ENCODE data around the gene CHI3L2. TPM values are rescaled to one million over a fixed set of nuclear protein-coding genes. Genes with fewer than 3 reads are reported as not detected.
A peak's percentile ranks its signal among the peaks of the same experiment; 100 is the strongest.

CHI3L2 gene
- total RNA-seq, 3 donors from 2014 or later = 0.76 to 3.3 (median 1.1) TPM

GRCh38 chr1:111223126-111223685, 4.3 kb upstream of the CHI3L2 start:
- no peaks in the 10 kb centered on the region for H3K4me1 ChIP-seq (ENCODE audit: low read depth)
- no peaks in the 10 kb centered on the region for H3K9me3 ChIP-seq
- DNase-seq = no peak
- no peak for TF ChIP-seq CTCF (IDR thresholded peaks at IDR 0.05)
- H3K36me3 ChIP-seq (ENCODE audit: low read depth) = no peaks in the 10 kb centered on the region
- intact Hi-C loops (cut with DNase I, micrococcal nuclease) = loop anchor here (5.0 to 10.0 kb wide), 2 partner anchors 179 to 182 kb away; no protein-coding TSS in a partner anchor
- no peak for ATAC-seq
- no peak overlapping the region for H3K4me3 ChIP-seq

- DNase-seq (no peak), ATAC-seq (no peak)
- Histone ChIP-seq H3K9me3 (no peaks in the 10 kb centered on the region), H3K4me3 (no peak overlapping the region), H3K36me3 (ENCODE audit: low read depth) (no peaks in the 10 kb centered on the region), H3K4me1 (ENCODE audit: low read depth) (no peaks in the 10 kb centered on the region)
- TF ChIP-seq CTCF (IDR thresholded peaks at IDR 0.05) = no peak
- intact Hi-C loops (cut with DNase I, micrococcal nuclease) = loop anchor here in 1 of 2 donors (10.0 kb wide), 1 partner anchor 180 kb away; no protein-coding TSS in a partner anchor
These were observed 2.4 kb upstream of the CHI3L2 start for GRCh38 chr1:111225091-111225490.

- H3K9me3 ChIP-seq = no peaks in the 10 kb centered on the region
- no peak overlapping the region for H3K4me3 ChIP-seq
- no peaks in the 10 kb centered on the region for H3K4me1 ChIP-seq (ENCODE audit: low read depth)
- DNase-seq (no peak), ATAC-seq (no peak)
- intact Hi-C loops (cut with DNase I, micrococcal nuclease) = loop anchor here in 1 of 2 donors (10.0 kb wide), 1 partner anchor 179 kb away; no protein-coding TSS in a partner anchor
- no peaks in the 10 kb centered on the region for H3K36me3 ChIP-seq (ENCODE audit: low read depth)
- TF ChIP-seq CTCF (IDR thresholded peaks at IDR 0.05) = no peak
These were observed 1.7 kb upstream of the CHI3L2 start for GRCh38 chr1:111225717-111226400.

- Histone ChIP-seq H3K4me1 (ENCODE audit: low read depth) (no peaks in the 10 kb centered on the region), H3K36me3 (ENCODE audit: low read depth) (no peaks in the 10 kb centered on the region), H3K4me3 (no peak overlapping the region), H3K9me3 (no peaks in the 10 kb centered on the region)
- no peak for TF ChIP-seq CTCF (IDR thresholded peaks at IDR 0.05)
- ATAC-seq = peak; percentile 54
- intact Hi-C loops (cut with DNase I, micrococcal nuclease) = loop anchor here in 1 of 2 donors (10.0 kb wide), 1 partner anchor 177 kb away; no protein-coding TSS in a partner anchor
- no peak for DNase-seq
These were observed 586 bp downstream of the CHI3L2 start for GRCh38 chr1:111227851-111228747.

- H3K36me3 ChIP-seq (ENCODE audit: low read depth) = no peaks in the 10 kb centered on the region
- no peak for ATAC-seq
- intact Hi-C loops (cut with DNase I, micrococcal nuclease) = loop anchor here in 1 of 2 donors (10.0 kb wide), 1 partner anchor 176 kb away; no protein-coding TSS in a partner anchor
- TF ChIP-seq CTCF (IDR thresholded peaks at IDR 0.05) = no peak
- no peaks in the 10 kb centered on the region for H3K4me1 ChIP-seq (ENCODE audit: low read depth)
- DNase-seq = no peak
- H3K4me3 ChIP-seq = no peak overlapping the region
- H3K9me3 ChIP-seq = no peaks in the 10 kb centered on the region
These were observed 1.2 kb downstream of the CHI3L2 start for GRCh38 chr1:111228748-111229126.

Measured in mucosa of descending colon (tissue), 3 donors.